Measurements from ENCODE around the gene SUCO. TPM values are rescaled to one million over a fixed set of nuclear protein-coding genes. Genes with fewer than 3 reads are reported as not detected.
"Not testable (repeated sequence)": the region's sequence is repeated elsewhere in the genome, so short reads cannot be mapped to it uniquely, and the experiment has no call there.

Gene SUCO
- total and polyA plus RNA-seq, 2 donors (not counting 1 experiment from before 2014, with no cell fraction given) = 5.5 to 59.7 TPM

- no peak overlapping the region for H3K4me3 Mint-ChIP-seq
- peaks cover 3% of the 10 kb centered on the region for H3K9me3 Mint-ChIP-seq (ENCODE audit: insufficient read depth)
- Histone ChIP-seq H3K4me2 (replicated peaks; ENCODE audit: low read depth, low read length, poor library complexity, severe bottlenecking) (no peak overlapping the region), H3K79me2 (ENCODE audit: control insufficient read depth, insufficient read depth, low read length) (no peaks in the 10 kb centered on the region), H3K27ac (ENCODE audit: low read length in 2 of 2) (no peak overlapping the region), H2AFZ (ENCODE audit: insufficient read depth, low read depth, low read length, poor library complexity, severe bottlenecking) (no peak overlapping the region), H3K36me3 (replicated peaks in 1 of 2; ENCODE audit: control extremely low read depth in 1 of 2, control insufficient read depth in 1 of 2, extremely low read depth in 1 of 2, insufficient read depth in 2 of 2, low read length in 1 of 2) (peaks cover 0 to 1% of the 10 kb centered on the region in 2 experiments), H3K27me3 (replicated peaks in 1 of 4; ENCODE audit: control extremely low read depth in 1 of 4, control insufficient read depth in 3 of 4, insufficient read depth in 4 of 4, low read length in 3 of 4) (no peaks in the 10 kb centered on the region), H3K9me3 (ENCODE audit: control extremely low read depth in 1 of 3, control insufficient read depth in 2 of 3, insufficient read depth in 1 of 3, low read length in 2 of 3) (peaks cover 3 to 14% (median 5%) of the 10 kb centered on the region in 3 donors), H3K4me1 (ENCODE audit: control insufficient read depth in 2 of 2, insufficient read depth in 2 of 2, low read length in 2 of 2) (no peaks in the 10 kb centered on the region), H3K4me3 (ENCODE audit: control extremely low read depth in 1 of 5, extremely low read depth in 1 of 5, insufficient read depth in 1 of 5, low read depth in 2 of 5, low read length in 4 of 5) (no peak overlapping the region), H3K9ac (ENCODE audit: low read length) (no peak overlapping the region), H4K20me1 (ENCODE audit: control insufficient read depth, insufficient read depth, low read length, poor library complexity, severe bottlenecking) (no peaks in the 10 kb centered on the region)
- POLR2A ChIA-PET = no interaction called here
- H3K4me1 Mint-ChIP-seq = no peaks in the 10 kb centered on the region
- TF ChIP-seq EZH2 (IDR thresholded peaks at IDR 0.05; ENCODE audit: borderline replicate concordance, insufficient read depth, low read depth, low read length, poor library complexity, severe bottlenecking) = no peak
- TF ChIP-seq CTCF (IDR thresholded peaks at IDR 0.05) = no peak
- no peak overlapping the region for H3K27ac Mint-ChIP-seq
- CTCF ChIA-PET = no interaction called here
- whole genome bisulfite sequencing (ENCODE audit: insufficient coverage) = no CpG with 5 or more reads among the region's 1 CpG
- intact Hi-C loops (cut with micrococcal nuclease) = no loop called here
- DNase-seq (no peak), ATAC-seq (ENCODE audit: low read depth) (no peak)
- H3K27me3 Mint-ChIP-seq = no peaks in the 10 kb centered on the region
These were observed 83.2 kb downstream of the SUCO start for GRCh38 chr1:172616195-172616594.

GRCh38 chr1:172616636-172617035 lies 83.7 kb downstream of the SUCO start:
- Histone ChIP-seq H3K36me3 (replicated peaks in 1 of 2; ENCODE audit: control extremely low read depth in 1 of 2, control insufficient read depth in 1 of 2, extremely low read depth in 1 of 2, insufficient read depth in 2 of 2, low read length in 1 of 2) (peaks cover 0 to 1% of the 10 kb centered on the region in 2 experiments), H3K79me2 (ENCODE audit: control insufficient read depth, insufficient read depth, low read length) (no peaks in the 10 kb centered on the region), H3K4me2 (replicated peaks; ENCODE audit: low read depth, low read length, poor library complexity, severe bottlenecking) (no peak overlapping the region), H3K27me3 (replicated peaks in 1 of 4; ENCODE audit: control extremely low read depth in 1 of 4, control insufficient read depth in 3 of 4, insufficient read depth in 4 of 4, low read length in 3 of 4) (peaks cover 0 to 2% (median 0%) of the 10 kb centered on the region in 4 experiments), H2AFZ (ENCODE audit: insufficient read depth, low read depth, low read length, poor library complexity, severe bottlenecking) (no peak overlapping the region), H4K20me1 (ENCODE audit: control insufficient read depth, insufficient read depth, low read length, poor library complexity, severe bottlenecking) (no peaks in the 10 kb centered on the region), H3K4me1 (ENCODE audit: control insufficient read depth in 2 of 2, insufficient read depth in 2 of 2, low read length in 2 of 2) (no peaks in the 10 kb centered on the region), H3K9ac (ENCODE audit: low read length) (no peak overlapping the region), H3K4me3 (ENCODE audit: control extremely low read depth in 1 of 5, extremely low read depth in 1 of 5, insufficient read depth in 1 of 5, low read depth in 2 of 5, low read length in 4 of 5) (no peak overlapping the region), H3K27ac (ENCODE audit: low read length in 2 of 2) (no peak overlapping the region), H3K9me3 (ENCODE audit: control extremely low read depth in 1 of 3, control insufficient read depth in 2 of 3, insufficient read depth in 1 of 3, low read length in 2 of 3) (peaks cover 3 to 14% (median 5%) of the 10 kb centered on the region in 3 donors)
- no peak for TF ChIP-seq CTCF (IDR thresholded peaks at IDR 0.05)
- no peak for TF ChIP-seq EZH2 (IDR thresholded peaks at IDR 0.05; ENCODE audit: borderline replicate concordance, insufficient read depth, low read depth, low read length, poor library complexity, severe bottlenecking)
- Mint-ChIP-seq H3K4me1 (no peaks in the 10 kb centered on the region), H3K9me3 (ENCODE audit: insufficient read depth) (peaks cover 5% of the 10 kb centered on the region), H3K4me3 (no peak overlapping the region), H3K27ac (no peak overlapping the region), H3K27me3 (no peaks in the 10 kb centered on the region)
- no peak for DNase-seq
- intact Hi-C loops (cut with micrococcal nuclease) = no loop called here
- no CpG with 5 or more reads among the region's 3 CpGs for WGBS (ENCODE audit: insufficient coverage)
- ChIA-PET CTCF (interaction anchor here (0.8 kb wide), 1 partner anchor 156 kb away, joined by 3 read pairs; no protein-coding TSS in a partner anchor), POLR2A (no interaction called here)
- ATAC-seq (ENCODE audit: low read depth) = no peak

- H3K9me3 Mint-ChIP-seq (ENCODE audit: insufficient read depth); H4K20me1 ChIP-seq (ENCODE audit: control insufficient read depth, insufficient read depth, low read length, poor library complexity, severe bottlenecking); H3K4me3 ChIP-seq (ENCODE audit: control extremely low read depth in 1 of 5, extremely low read depth in 1 of 5, insufficient read depth in 1 of 5, low read depth in 2 of 5, low read length in 4 of 5); POLR2A ChIA-PET; H3K79me2 ChIP-seq (ENCODE audit: control insufficient read depth, insufficient read depth, low read length); H3K4me1 Mint-ChIP-seq; H2AFZ ChIP-seq (ENCODE audit: insufficient read depth, low read depth, low read length, poor library complexity, severe bottlenecking); CTCF ChIA-PET; H3K27ac ChIP-seq (ENCODE audit: low read length in 2 of 2); H3K36me3 ChIP-seq (replicated peaks in 1 of 2; ENCODE audit: control extremely low read depth in 1 of 2, control insufficient read depth in 1 of 2, extremely low read depth in 1 of 2, insufficient read depth in 2 of 2, low read length in 1 of 2); H3K4me1 ChIP-seq (ENCODE audit: control insufficient read depth in 2 of 2, insufficient read depth in 2 of 2, low read length in 2 of 2); ATAC-seq (ENCODE audit: low read depth); H3K9ac ChIP-seq (ENCODE audit: low read length); H3K27me3 Mint-ChIP-seq; DNase-seq; intact Hi-C loops (cut with micrococcal nuclease); H3K27me3 ChIP-seq (replicated peaks in 1 of 4; ENCODE audit: control extremely low read depth in 1 of 4, control insufficient read depth in 3 of 4, insufficient read depth in 4 of 4, low read length in 3 of 4); H3K4me3 Mint-ChIP-seq; H3K4me2 ChIP-seq (replicated peaks; ENCODE audit: low read depth, low read length, poor library complexity, severe bottlenecking); H3K27ac Mint-ChIP-seq: not testable (repeated sequence)
- peaks cover 3 to 14% (median 5%) of the 10 kb centered on the region in 3 donors for H3K9me3 ChIP-seq (ENCODE audit: control extremely low read depth in 1 of 3, control insufficient read depth in 2 of 3, insufficient read depth in 1 of 3, low read length in 2 of 3)
- 95% methylated on average over 4 of the region's 9 CpGs for WGBS (ENCODE audit: insufficient coverage)
These were observed 87.7 kb downstream of the SUCO start for GRCh38 chr1:172620603-172621002.
